ENCODE results near the gene GINS2. TPM values are rescaled to one million over a fixed set of nuclear protein-coding genes. Genes with fewer than 3 reads are reported as not detected.

The GINS2 gene
- total RNA-seq, 2 experiments from 2014 or later: 59.9 to 62.9 TPM

DNA sequence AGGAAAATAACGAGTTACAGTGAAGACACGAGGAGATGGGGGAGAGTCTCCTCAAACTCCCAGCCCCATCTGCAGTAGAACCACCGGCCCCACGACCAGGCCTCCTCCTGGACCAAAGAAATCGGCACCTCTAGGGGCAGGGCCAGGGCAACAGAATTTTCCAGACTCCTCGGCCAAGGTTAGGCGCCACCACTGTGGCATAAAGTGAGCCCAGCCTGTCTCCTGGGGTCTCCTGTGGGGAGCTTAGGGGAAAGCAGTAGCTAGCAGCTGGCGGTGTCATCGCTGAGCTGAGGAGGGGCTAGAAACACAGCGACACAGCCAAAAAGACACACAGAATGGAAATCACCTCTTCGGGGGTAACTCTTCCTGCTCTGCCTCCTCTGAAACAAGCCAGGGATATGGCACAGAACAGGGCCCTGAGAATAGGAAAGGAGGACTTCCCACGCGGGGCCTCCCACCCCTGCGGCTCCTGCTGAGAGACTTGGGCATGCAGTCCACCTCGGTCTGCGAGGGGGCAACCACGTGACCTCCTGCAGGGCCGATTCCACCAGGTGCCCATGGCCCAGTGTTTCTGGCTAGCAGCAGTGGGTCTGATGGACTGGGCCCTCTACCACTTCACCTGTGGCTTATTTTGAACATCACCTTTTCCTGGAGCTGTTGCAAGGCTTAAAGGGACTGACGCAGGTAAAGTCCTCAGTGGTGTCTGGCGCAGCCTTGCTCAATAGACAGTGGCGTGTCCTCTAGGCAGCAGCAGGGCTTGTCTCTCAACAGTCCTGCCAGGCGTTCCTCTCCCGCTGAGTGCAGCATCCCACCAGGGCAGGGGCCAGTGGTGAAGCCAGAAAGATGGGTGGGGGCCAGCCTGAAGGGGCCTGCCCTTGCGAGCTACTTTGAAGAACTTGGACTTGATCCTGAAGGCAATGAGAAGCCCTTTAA lies 6.7 kb upstream of the GINS2 start:
- DNase-seq (no peak), ATAC-seq (no peak)
- Mint-ChIP-seq H3K36me3 (ENCODE audit: low read depth) (no peaks in the 10 kb centered on the region), H3K27me3 (peaks cover 4% of the 10 kb centered on the region), H3K4me3 (no peak overlapping the region), H3K27ac (no peak overlapping the region), H3K9me3 (no peaks in the 10 kb centered on the region), H3K4me1 (ENCODE audit: low read depth) (no peaks in the 10 kb centered on the region)
- TF ChIP-seq, protein P1, sequence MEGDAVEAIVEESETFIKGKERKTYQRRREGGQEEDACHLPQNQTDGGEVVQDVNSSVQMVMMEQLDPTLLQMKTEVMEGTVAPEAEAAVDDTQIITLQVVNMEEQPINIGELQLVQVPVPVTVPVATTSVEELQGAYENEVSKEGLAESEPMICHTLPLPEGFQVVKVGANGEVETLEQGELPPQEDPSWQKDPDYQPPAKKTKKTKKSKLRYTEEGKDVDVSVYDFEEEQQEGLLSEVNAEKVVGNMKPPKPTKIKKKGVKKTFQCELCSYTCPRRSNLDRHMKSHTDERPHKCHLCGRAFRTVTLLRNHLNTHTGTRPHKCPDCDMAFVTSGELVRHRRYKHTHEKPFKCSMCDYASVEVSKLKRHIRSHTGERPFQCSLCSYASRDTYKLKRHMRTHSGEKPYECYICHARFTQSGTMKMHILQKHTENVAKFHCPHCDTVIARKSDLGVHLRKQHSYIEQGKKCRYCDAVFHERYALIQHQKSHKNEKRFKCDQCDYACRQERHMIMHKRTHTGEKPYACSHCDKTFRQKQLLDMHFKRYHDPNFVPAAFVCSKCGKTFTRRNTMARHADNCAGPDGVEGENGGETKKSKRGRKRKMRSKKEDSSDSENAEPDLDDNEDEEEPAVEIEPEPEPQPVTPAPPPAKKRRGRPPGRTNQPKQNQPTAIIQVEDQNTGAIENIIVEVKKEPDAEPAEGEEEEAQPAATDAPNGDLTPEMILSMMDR (IDR thresholded peaks at IDR 0.05): no peak
- ChIA-PET CTCF (no interaction called here), POLR2A (no interaction called here)
- intact Hi-C loops (cut with micrococcal nuclease): no loop called here

DNA sequence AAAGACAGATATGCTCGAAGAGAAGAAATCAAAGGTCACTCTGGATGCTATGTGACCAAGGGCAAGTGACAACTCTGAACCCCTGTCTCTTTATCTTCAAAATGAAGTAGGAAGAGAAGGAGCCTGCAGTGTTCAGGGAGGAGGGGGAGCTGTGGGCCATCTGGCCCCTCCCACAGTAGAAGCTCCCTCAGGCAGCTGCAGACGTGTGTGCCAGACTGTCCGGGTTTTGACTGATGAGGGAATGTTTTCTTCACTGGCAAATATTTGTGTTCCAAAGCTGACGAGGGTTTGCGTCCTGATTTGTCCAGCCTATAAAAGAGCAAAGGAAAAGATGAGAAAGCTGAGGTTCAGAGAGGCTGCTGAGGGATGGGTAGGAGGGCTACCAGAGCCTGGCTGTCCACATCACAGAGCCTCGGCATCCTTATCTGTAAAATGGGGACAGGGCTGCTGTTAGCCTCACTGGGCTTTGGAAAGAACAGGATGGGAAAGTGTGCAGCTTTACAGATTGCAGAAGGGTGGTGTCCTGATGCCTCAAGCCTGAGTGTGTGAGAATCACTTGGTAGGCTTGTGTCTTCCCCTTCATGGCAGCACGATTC lies 1.8 kb upstream of the GINS2 start:
- no peaks in the 10 kb centered on the region for H3K9me3 Mint-ChIP-seq
- no peaks in the 10 kb centered on the region for H3K27me3 Mint-ChIP-seq
- ChIA-PET CTCF (interaction anchor here (1.5 to 1.7 kb wide), 2 partner anchors 27 to 30 kb away, joined by 3 to 8 read pairs; no protein-coding TSS in a partner anchor), POLR2A (no interaction called here)
- DNase-seq (no peak), ATAC-seq (no peak)
- intact Hi-C loops (cut with micrococcal nuclease): no loop called here
- H3K36me3 Mint-ChIP-seq (ENCODE audit: low read depth): peaks cover 10% of the 10 kb centered on the region
- H3K27ac Mint-ChIP-seq: no peak overlapping the region
- H3K4me1 Mint-ChIP-seq (ENCODE audit: low read depth): peaks cover 17% of the 10 kb centered on the region
- TF ChIP-seq, protein P1 (IDR thresholded peaks at IDR 0.05): no peak
- H3K4me3 Mint-ChIP-seq: no peak overlapping the region

DNA sequence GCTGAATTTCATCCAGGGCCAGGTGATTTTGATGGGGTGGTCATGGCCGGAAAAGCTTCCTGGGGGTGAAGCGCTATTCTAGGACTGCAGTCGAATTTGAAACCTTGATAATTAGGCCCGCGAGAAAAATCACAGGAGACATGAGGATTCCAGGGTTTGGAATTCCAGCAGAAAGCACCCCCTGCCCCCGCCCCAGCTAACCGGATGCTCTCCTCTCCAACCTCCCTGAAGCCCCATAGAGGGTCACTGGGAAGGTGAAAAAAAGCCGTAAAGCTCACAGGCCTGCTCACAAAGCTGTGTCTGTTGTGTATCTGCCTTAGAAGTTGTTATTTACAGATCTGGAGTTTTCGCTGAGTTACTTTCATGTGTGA lies 1.2 kb upstream of the GINS2 start:
- Mint-ChIP-seq H3K4me3 (no peak overlapping the region), H3K36me3 (ENCODE audit: low read depth) (peaks cover 10% of the 10 kb centered on the region), H3K4me1 (ENCODE audit: low read depth) (peaks cover 17% of the 10 kb centered on the region), H3K27me3 (no peaks in the 10 kb centered on the region), H3K27ac (no peak overlapping the region), H3K9me3 (no peaks in the 10 kb centered on the region)
- TF ChIP-seq, protein P1 (IDR thresholded peaks at IDR 0.05): no peak
- no peak for DNase-seq
- ATAC-seq: no peak
- intact Hi-C loops (cut with micrococcal nuclease): no loop called here
- CTCF ChIA-PET: interaction anchor here (1.1 to 1.7 kb wide), 2 partner anchors 27 to 199 kb away, joined by 4 to 8 read pairs; no protein-coding TSS in a partner anchor
- POLR2A ChIA-PET: interaction anchor here (0.6 kb wide), 1 partner anchor 683 kb away, joined by 3 read pairs; no protein-coding TSS in a partner anchor

DNA sequence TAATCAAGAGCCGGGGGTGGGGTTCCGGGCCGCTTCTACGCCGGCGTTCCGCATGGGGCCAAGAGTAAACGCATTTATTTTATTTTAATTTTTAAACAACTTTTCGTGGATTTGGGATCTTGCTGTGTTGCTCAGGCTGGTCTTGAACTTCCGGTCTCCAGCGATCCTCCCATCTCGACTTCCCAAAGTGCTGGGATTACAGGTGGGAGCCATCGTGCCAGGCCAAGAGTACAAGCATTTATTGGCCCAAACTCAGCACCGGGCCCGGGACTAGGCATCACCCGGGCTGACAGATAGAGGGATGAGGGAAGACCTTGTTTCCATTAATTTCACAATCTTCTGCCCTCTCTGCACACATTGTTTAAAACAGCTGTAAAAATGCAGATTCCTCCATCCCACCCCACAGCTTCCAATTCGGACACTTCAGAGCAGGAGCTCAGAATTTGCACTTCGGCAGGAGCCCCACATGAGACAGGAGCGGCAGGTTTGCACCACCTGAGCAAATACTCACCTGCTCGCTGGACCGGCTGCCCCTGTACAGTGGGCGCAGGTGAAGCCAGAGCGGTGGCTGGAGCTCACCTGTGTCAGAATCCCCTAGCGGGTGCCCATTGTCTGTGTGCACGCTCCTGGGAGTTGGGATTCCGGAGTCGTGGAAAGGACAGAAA lies 663 bp upstream of the GINS2 start:
- ChIA-PET CTCF (interaction anchor here (1.1 to 1.7 kb wide), 4 partner anchors 14 to 198 kb away, joined by 4 to 8 read pairs (median 4); no protein-coding TSS in a partner anchor), POLR2A (interaction anchor here (0.6 to 1.6 kb wide), 4 partner anchors 32 to 1636 kb away, joined by 3 to 4 read pairs (median 3); partner anchors contain the start of gene C16orf74)
- intact Hi-C loops (cut with micrococcal nuclease): no loop called here
- Mint-ChIP-seq H3K9me3 (no peaks in the 10 kb centered on the region), H3K4me3 (peak overlapping the region; percentile 65), H3K27me3 (no peaks in the 10 kb centered on the region), H3K27ac (no peak overlapping the region), H3K36me3 (ENCODE audit: low read depth) (peaks cover 12% of the 10 kb centered on the region), H3K4me1 (ENCODE audit: low read depth) (peaks cover 19% of the 10 kb centered on the region)
- DNase-seq (no peak), ATAC-seq (no peak)
- TF ChIP-seq, protein P1 (IDR thresholded peaks at IDR 0.05): no peak

All from activated CD8-positive, alpha-beta T cell treated with anti-CD3 and anti-CD28 coated beads for 36 hours (primary cell).